GM19463 (cell line): ENCODE measurements around the gene PTRHD1.

Source experiments
- ATAC-seq: cut with Tn5 transposase; IDR thresholded peaks from one replicate; pipeline ENCODE4 v1.9.1; 2021; ENCODE audit warnings: mild to moderate bottlenecking, moderate library complexity; ENCODE audit not compliant: unreplicated experiment

The PTRHD1 gene

DNA sequence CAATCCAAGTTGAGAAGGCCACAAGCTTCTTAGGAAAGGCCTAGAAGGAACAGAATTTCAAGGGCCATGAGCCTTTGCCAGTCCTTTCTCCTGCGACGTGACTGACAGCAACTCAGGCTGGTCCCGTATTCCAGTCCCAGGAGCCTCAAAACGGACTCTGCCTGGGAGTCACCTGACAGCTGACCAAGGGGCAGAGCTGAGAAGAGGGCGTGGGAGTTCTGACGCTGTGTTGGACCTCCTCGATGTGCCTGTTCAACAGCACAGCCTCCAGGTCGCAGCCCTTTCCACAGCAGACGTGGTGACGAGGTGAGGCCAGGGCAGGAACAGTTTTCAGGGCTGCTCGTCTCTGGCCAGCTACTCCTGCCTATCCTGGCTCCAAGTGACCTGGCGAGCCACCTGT is 37.6 kb upstream of the PTRHD1 start:
- ATAC-seq = no peak

DNA sequence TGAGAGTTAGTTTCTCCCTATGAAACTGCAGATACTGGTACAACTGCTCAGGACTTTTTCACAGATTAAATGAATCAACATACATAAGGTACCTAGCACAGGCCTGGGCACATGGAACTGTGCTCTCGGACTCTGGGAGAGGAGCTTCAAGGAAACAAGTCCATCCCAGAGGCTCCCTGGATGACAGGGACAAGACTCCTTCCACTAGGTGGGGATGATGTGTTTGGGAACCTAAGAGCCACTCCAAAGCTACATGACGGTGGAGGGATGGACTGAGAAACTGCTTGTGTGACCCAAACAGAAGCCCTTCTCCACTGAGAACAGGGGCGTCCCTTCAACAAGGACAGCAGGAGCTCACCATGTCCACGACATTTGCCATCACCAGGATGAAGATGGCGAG is 37.2 kb upstream of the PTRHD1 start:
- ATAC-seq = no peak

DNA sequence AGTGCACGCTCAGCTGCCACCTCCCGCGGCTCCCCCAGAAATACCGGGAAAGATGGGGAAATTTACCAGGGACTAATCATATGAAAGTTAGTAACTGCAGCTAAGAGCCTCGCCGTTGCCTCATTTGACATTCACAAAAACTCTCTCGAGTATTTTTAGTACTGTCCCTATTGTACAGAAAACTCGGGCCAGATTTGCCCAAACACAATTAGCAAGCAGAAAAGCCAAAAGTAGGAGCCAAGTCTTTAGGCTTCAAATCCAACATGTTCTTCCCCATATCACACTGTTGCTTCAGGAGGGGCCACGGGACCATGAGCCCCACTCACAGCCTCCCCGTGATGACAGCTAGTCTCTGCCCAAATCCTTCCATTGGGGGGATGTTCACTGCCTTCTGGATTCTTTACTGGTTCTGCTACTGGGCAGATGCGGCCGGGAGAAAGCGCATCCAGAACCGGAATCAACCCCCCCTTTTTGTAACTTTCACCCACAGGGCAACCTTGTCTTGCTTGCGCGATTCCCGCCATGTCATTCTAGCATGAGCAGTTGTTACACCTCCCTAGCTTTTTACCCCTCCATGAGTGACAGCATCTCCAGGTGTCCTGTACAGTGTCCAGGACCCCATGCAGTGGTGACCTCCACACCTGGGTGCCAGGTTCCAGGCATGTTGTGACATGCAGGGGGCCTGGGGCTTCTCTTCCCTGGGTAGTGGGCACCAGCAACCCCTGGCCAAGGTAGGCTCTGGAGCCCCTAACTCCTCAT is 35.2 kb upstream of the PTRHD1 start:
- ATAC-seq = no peak

DNA sequence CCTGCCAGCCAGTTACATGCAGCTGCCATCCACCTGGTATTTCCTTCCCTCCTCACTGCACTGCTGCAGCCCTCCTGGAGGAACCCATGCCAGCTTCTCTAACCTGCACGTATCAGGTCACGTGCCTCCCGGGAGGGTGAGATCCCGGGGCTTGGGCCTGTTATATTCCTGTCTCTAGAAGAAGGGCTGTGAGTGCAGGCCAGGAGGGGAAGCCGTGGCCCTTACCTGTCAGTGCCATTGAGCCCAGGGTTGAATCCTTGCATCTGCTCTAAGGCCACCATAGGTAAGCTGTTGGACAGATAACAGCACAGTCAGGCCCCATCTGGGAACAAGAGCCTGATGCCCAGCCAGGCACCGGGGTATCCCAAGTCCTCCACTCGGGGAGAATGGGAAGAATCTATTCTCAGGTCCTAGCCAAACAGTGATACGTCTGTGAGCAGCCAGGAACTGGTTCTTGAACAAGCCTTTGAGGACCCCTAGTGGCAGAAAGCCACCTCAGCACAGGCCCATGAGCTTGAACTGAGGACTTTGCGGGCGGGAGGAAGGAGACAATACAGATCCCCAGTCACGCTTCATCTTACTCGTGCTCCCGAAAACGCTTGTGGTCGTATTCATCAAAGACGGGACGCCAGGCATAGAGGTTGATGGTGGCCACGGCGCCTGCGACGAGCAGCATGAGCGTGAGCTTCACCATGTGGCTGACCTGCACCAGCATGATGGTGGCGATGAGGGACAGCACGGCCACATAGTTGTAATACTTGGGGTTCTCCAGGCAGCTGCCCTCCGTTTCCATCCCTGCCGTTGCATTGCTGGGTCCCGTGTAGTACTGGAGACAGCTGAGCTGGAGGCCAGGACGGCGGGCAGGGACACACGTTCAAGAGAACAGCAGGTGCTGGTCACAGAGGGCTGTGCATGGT is 34.4 kb upstream of the PTRHD1 start:
- ATAC-seq = peak; percentile 77

DNA sequence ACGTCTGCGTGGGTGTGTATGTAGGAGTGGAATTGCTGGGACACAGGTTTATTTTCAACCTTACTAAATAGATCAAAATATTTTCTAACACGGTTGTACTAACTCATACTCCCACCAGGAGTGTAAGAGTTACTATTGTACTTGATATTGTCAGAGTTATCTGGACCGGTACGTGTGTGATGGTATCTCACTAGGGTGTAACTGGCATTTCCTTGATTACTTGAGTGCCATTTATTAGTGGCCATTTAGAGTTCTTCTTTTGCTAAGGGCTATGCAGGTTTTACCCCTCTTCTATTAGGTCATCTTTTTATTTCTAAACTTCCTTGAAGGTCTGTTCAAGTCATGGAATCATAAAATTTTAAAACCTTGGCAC is 33.6 kb upstream of the PTRHD1 start:
- ATAC-seq = no peak

DNA sequence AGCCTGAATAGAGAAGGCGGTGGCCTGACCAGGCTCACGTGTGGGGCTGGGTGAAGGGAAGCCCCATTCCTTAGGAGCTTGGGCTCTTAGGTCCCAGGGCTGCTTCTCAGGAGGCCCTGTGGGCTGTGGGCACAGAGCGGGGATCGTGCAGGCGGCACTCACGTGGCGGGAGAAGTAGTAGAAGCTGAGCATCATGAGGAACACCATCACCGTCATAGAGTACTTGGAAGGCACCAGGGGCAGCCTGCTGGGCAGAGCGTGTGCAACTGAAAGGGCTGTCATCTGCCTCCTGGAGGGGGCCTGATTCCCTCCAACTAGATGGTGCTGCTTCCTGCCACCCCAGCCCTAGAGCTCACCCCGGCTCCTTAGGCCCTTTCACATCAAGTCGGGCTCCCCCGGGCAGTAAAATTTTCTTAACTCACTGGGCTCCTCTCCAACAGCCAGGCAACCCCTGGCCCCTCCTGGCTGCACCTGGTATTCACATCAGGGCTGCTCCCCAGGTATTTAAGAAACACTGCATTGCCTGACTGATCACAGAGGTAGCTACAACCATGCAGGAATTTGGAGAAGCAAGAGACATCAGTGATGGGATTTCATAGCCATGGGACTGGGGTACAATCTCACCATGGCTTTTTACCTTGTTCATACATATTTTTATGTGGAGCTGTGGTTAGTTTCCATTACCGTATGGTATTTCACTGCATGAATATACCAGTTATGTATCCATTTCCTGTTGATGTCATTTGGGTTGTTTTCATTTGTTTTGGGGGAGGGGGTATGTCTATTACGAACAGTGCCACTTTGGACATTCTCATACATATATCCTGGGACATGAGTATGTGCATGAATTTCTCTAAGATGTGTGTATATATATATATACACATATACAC is 32.9 kb upstream of the PTRHD1 start:
- ATAC-seq = no peak

DNA sequence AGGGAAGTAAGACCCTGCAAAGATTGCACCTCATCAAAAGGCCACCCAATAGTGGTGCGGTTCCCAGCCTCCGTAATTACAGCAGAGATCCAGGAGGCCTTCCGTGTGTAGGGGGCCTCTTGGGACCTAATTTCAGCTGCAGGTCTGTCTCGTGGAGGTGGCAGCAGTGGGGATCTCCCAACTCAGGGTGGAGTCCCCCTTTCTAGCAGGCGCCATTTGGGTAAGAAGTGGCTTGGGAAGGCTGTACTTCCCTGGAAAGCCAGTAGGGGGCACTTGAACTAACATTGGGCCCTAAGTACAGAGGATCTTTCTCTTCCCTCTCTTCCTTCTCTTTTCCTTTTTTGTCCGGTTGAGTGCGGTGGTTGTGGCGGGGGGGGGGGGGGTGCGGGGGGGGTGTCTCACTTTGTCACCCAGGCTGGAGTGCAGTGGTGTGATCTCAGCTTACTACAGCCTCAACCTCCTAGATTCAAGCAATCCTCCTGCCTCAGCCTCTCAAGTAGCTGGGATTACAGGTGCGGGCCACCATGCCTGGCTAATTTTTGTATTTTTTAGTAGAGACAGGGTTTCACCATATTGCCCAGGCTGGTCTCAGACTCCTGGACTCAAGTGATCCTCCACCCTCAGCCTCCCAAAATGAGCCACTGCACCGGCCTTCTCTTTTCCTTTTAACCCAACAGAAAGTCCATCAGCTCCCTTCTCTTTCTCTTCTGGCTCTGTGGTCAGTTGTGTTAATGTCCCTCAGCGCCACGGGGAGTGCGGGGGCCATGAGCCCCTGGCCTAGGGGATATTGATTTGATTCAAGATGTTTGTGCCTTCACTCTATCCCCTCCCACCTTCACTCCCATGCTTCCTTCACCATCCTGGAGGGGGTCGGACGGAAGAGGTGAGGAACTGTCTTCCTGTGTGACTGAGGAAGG is 32.0 kb upstream of the PTRHD1 start:
- no peak for ATAC-seq

DNA sequence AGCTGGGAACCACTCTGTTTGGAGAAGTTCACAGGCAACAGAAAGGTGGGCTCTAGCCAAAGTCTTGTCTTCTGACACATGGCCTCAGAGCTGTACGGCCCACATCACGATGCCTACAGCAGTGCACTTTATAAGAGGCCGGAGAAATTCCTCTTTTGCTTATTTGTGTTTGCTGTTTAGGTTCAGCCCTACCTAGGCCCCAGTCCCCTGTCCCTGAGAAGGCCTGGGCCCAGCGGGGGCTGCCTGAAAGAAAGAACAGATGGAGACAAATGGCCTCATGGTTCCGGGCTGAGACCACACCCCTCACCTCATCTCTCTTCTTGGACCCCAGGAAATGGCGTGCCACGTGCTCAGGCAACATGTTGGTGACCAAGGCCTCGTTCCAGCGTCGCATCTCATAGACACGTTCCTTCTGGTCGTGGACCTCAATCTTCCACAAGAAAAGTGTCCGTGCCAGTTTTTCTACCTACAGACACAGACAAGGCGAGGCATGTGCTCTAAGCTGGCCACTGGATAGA is 30.9 kb upstream of the PTRHD1 start:
- no peak for ATAC-seq

DNA sequence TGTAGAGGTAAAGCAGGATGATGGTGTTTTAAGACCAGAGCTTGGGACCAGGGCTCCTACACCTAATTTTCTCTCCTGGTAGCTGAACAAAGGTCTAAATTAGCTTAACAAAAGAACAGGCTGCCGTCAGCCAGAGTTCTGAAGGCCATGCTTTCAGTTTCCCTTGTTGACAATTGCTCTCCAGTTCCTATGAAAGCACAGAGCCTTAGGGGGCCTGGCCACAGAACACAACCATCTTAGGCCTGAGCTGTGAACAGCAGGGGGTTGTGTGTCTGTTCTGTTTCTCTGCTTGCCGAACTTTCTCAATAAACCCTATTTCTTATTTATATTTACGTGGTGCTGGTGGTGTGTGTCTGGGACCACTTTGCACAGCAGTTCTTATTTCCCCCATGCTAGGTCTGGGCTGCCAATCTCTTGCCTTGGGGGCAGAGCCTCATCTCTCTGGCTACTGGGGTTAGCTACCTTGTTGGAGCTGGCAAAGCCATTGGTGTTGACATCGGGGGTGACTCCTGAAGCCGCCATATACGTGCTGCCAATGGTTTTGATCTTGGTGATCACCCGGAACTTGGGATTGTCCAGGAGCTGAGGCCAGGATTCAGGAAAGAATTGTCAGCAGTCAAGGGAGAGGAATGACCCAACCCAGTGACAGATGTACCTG is 29.0 kb upstream of the PTRHD1 start:
- no peak for ATAC-seq

DNA sequence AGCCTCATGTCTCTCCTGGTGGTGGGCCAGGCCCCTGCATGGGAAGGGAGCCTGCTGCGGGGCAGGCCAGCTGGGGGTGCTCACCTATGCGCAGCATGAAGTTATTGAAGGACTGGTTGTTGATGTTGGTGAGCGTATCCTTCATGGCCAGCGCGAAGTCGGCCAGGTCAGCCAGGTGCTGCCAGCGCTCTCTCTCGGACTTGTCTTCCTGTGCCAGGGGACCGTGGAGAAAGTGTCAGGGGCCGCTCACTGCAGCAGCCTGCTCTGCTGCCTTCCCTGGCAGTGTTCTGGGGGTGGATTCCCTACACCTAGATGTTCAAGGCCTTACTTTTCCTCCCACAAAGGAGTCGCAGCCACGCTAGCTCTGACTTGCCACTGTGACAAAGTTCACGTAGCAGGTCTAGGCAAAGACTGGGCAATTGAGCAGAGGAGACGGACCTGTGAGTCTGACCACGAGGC is 28.3 kb upstream of the PTRHD1 start:
- no peak for ATAC-seq

DNA sequence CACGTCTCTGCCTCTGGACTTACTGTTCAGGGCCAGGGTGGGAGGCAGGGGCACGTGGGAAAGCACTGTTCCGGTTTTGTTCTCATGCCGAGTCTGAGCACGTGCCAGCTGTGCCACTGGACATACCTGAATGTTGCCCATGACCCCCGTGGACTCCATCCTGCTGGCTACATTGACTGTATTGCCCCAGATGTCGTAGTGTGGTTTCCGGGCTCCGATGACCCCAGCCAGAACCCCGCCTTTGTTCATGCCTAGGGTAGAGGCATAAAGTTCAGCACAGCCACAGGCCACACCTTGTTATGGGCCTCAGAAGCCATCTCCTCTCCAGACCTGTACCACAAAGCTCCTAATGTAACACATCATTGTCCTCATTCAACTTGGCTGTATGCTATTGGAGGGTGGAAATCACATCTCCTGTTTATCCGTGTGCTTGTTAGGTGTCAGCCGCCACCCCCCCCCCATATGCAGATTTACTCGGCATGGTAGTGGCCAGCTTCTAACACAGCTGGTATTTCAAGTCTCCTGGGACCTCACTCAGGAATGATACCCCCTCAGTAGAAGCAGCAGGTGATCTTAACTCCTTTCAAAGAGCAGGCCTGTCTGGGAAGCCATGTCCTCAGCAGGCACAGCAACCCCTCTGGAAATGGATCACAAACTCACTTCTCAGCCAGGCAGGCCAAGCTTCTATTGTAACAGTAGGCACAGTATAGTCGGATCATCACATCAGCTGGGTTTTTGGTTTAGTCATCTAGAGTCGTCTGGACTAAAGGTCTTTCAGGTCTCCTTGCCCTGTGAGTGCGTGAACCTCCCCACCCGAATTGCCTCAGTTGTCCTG is 27.6 kb upstream of the PTRHD1 start:
- ATAC-seq = no peak

DNA sequence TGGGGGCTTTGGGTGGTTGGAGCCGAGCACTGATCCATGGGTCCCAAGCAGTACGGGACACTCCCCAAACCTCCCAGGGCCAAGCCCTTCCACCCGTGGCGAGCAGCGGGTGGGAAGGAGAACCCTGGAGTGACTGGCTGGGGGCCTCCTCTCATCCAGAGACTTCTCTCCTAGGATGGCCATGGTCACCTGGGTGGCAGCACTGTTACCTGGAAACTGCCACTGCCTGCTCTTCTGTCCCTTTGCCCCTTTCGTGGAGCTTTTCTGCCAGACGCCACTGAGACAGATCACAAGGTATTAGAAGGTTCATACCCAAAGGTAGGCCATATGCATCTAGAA is 27.0 kb upstream of the PTRHD1 start:
- ATAC-seq = no peak

DNA sequence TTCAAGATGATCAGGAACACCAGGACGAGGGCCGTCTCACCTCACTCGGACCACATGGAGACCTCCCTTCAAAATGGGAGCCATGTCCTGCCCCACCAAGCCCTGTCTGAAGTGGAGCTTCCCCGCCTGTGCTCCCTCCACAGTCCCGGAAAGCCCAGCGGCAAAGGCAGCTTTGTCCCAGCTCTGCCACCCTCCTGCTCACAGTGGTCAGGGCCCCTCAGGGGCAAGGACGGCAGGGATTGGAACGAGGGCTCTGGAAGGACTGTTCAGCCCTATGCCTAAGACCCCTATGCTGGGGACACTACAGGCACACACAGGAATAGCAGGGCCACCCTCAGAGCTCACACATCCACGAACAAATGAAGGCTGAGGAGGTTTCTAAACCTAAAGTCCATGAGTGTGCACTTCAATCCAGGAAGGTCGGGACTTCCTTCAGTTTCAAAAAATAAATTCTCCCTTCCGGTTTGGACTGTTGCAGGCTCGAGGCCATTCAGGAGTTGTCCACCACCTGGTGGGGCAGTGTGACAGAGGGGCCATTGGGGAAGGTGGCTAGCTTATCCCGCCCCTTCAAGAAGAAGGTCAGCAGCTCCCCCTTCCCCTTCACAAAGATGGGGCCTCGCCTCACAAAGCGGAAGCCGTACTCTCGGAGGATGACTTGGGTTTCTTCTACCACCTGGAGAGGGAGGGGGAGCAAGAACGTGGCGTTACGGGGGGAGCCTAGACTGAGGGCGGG is 26.4 kb upstream of the PTRHD1 start:
- no peak for ATAC-seq

DNA sequence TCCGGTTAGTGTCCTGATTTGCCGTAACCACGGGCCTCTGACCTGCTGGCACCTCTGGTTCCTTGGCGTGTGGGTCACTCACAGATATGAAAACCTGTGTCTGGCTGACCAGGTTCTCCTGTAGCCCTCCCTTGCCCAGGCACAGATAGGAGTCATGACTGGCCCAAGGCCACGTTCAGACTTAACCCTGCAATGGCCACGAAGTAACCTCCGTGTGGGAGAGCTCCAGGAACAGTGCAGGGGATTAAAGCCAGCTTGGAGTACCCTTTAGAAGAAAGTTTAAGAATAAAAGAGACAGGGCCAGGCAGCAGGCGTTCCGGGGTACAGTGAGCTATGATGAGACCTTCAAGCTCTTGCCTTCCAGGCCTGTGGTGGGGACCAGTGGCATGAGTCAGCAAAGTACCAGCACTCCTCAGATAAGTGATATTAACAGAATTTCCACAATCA is 25.6 kb upstream of the PTRHD1 start:
- ATAC-seq = no peak

DNA sequence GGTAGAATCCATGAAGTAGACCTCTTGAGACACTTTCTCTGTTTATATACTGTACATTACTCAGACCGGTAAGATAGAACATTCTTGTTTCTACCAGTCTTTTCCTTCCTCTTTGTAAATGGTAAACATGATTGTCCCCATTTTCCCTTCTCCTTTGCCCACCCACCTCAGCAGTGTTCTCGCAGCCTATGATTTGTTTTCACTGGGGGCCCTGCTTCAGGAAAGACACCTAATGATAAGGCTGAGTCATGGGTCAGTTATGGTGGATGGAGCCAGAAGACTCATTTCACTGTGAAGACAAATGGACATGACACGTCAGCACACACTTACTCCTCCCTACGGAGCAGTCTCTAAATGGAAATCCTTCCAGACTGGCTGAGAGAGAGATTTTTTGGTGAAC is 23.7 kb upstream of the PTRHD1 start:
- no peak for ATAC-seq

DNA sequence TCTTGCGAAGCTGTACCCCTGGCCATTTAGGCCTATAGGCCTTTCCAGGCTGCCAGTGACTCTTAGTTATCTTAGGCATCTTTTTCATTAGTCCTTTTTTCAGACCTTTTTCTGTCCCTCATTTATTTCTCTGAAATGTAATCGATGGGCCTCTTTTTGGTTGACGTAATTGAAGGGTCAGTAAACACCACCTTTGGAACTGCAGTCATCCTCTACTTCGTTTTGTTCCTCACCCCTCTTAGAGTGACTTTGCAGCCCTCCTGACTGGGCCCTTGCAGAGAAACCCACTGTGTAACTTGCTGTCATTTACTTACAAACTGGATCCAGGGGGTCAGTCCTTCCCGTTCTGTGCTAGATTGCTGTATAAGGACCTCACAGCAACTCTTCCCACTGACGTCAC is 23.2 kb upstream of the PTRHD1 start:
- ATAC-seq = no peak

DNA sequence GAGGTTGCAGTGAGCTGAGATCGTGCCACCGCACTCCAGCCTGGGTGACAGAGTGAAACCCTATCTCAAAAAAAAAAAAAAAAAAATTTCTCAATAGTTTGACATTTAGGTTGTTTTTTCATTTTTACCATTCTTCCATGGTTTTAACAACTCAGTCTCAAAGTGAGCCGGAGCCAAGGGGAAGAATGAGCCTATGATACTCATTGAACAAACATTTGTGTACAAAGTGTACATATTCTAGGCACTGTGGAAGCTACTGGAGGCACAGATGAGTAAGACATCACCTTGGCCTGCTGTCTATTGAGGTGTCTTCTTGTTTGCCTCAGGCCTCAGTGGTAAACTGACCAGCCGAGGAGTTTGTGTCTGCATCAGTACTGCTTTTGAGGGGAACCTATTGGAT is 22.0 kb upstream of the PTRHD1 start:
- no peak for ATAC-seq

DNA sequence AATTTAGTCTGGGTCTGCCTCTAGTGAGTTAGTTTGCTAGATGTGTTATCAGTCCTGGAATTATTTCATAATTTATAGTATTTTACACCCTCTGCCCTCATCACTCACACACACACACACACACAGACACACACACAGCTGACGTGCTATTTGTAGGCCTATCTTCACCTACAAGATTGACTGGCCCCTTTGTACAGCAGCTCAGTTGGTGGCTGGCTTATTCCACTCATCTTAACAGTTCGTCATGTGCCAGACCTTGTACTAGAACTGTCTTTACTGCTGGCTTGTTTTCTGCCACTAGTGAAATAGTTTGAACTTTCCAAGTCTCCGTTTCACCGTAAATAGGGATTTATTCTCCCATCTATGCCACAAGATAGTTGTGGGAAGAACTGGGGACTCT is 21.3 kb upstream of the PTRHD1 start:
- ATAC-seq = no peak
